ENCODE results near the gene IPO11.

GRCh38 chr5:62431735-62432620 is 19.4 kb downstream of the IPO11 start:
- TF ChIP-seq CTCF (conservative IDR thresholded peaks at IDR 0.05) (no peak), ZFX (IDR thresholded peaks at IDR 0.05) (no peak)
